GM23248 (cell line): Measurements from ENCODE around the gene LILRA6. TPM values are rescaled to one million over a fixed set of nuclear protein-coding genes. Genes with fewer than 3 reads are reported as not detected.

Experiments
- DNase-seq: peaks from one replicate; pipeline ENCODE4 v3.0.0-alpha.2; 2015
- H2AFZ ChIP-seq: fragments of 200-600 bp; sonication (generic); 2 replicates; pipeline ENCODE4 v1.6.1; 2016; ENCODE audit warnings: antibody characterized with exemption
- H3F3A ChIP-seq: fragments of 200-600 bp; sonication (generic); 2 replicates; pipeline ENCODE4 v1.6.1; 2016; ENCODE audit warnings: mild to moderate bottlenecking, antibody characterized with exemption, mixed run types; ENCODE audit not compliant: insufficient read depth
- H3K27ac ChIP-seq: fragments of 200-600 bp; sonication (generic); 2 replicates; pipeline ENCODE4 v1.5.1; 2016; ENCODE audit warnings: mild to moderate bottlenecking
- H3K27me3 ChIP-seq: fragments of 200-600 bp; sonication (generic); replicated peaks from 2 replicates; pipeline ENCODE4 v1.6.1; 2016; ENCODE audit warnings: mild to moderate bottlenecking; ENCODE audit not compliant: insufficient read depth
- H3K36me3 ChIP-seq: fragments of 200-600 bp; sonication (generic); 2 replicates; pipeline ENCODE4 v1.6.1; 2016; ENCODE audit warnings: low read depth, mild to moderate bottlenecking
- H3K4me1 ChIP-seq: fragments of 200-600 bp; sonication (generic); 2 replicates; pipeline ENCODE4 v1.6.1; 2016; ENCODE audit warnings: mild to moderate bottlenecking; ENCODE audit not compliant: insufficient read depth
- H3K4me2 ChIP-seq: fragments of 200-600 bp; sonication (generic); one replicate; pipeline ENCODE4 v1.6.1; 2016; ENCODE audit warnings: mild to moderate bottlenecking; ENCODE audit not compliant: unreplicated experiment
- H3K4me3 ChIP-seq: fragments of 200-600 bp; sonication (generic); 2 replicates; pipeline ENCODE4 v1.5.1; 2016; ENCODE audit warnings: mild to moderate bottlenecking
- H3K79me2 ChIP-seq: fragments of 200-600 bp; sonication (generic); 2 replicates; pipeline ENCODE4 v1.6.1; 2016; ENCODE audit warnings: mild to moderate bottlenecking; ENCODE audit not compliant: insufficient read depth
- H3K9ac ChIP-seq: fragments of 200-600 bp; sonication (generic); 2 replicates; pipeline ENCODE4 v1.6.1; 2016; ENCODE audit warnings: mild to moderate bottlenecking
- H3K9me2 ChIP-seq: fragments of 200-600 bp; sonication (generic); 2 replicates; pipeline ENCODE4 v1.6.1; 2016; ENCODE audit warnings: mixed run types, mild to moderate bottlenecking, moderate library complexity; ENCODE audit not compliant: insufficient read depth
- H3K9me3 ChIP-seq: fragments of 200-600 bp; sonication (generic); one replicate; pipeline ENCODE4 v1.6.1; 2017; ENCODE audit warnings: low read depth
- H4K20me1 ChIP-seq: fragments of 200-600 bp; sonication (generic); 2 replicates; pipeline ENCODE4 v1.6.0; 2016; ENCODE audit not compliant: insufficient read depth
- EZH2 ChIP-seq: fragments of 200-600 bp; sonication (generic); IDR thresholded peaks from 2 replicates; pipeline ENCODE4 v1.6.1; 2018; ENCODE audit warnings: antibody characterized with exemption, mild to moderate bottlenecking; ENCODE audit not compliant: insufficient read depth, poor library complexity, severe bottlenecking
- EZH2phosphoT487 ChIP-seq: fragments of 200-600 bp; sonication (generic); IDR thresholded peaks from 2 replicates; pipeline ENCODE4 v1.6.1; 2018; ENCODE audit warnings: antibody characterized with exemption, moderate library complexity, mild to moderate bottlenecking, low read depth; ENCODE audit not compliant: insufficient read depth
- WGBS, 2 experiments: methylation state at CpG; one replicate each; pipeline ENCODE4 v1.1.6; 2015 to 2017; ENCODE audit warnings: low lambda C conversion rate in 2 of 2, low coverage in 1 of 2; ENCODE audit errors: missing lambda C conversion rate in 2 of 2; 5-methylcytosine and 5-hydroxymethylcytosine counted together
- in situ Hi-C: fragments of 300-500 bp; cut with MboI; formaldehyde crosslinking; loops from 2 replicates; pipeline ENCODE4 v1.15.0; 2020
- polyA plus RNA-seq: library from polyadenylated mRNA; unstranded; fragments of >200 nt; fragmentation: Nextera tagmentation; extraction: Ambion mirVana; gene quantifications from 2 replicates; pipeline ENCODE4 v1.2.1, GENCODE V29; 2016
- total RNA-seq: library from RNA; depleted of rRNA; stranded (reverse); fragments of >200 nt; shearing (Covaris generic); gene quantifications from 2 replicates; pipeline ENCODE4 v1.2.3, GENCODE V29; 2014

Gene LILRA6
- total and polyA plus RNA-seq, 2 experiments from 2014 or later: not detected

- peak; percentile 54 for DNase-seq
- Histone ChIP-seq H3K4me2 (no peak overlapping the region), H3K27me3 (peaks cover 18% of the 10 kb centered on the region), H3K9me2 (no peaks in the 10 kb centered on the region), H3F3A (no peaks in the 10 kb centered on the region), H3K4me1 (no peaks in the 10 kb centered on the region), H3K36me3 (no peaks in the 10 kb centered on the region), H3K4me3 (no peak overlapping the region), H4K20me1 (no peaks in the 10 kb centered on the region), H3K9me3 (no peaks in the 10 kb centered on the region), H3K9ac (no peak overlapping the region), H2AFZ (no peak overlapping the region), H3K27ac (no peak overlapping the region), H3K79me2 (no peaks in the 10 kb centered on the region)
- 8 to 15% methylated on average over 6 of the region's 6 CpGs for WGBS, 2 experiments
- in situ Hi-C loops: no loop called here
- no peak for TF ChIP-seq EZH2phosphoT487
- TF ChIP-seq EZH2: no peak
Measured at GRCh38 chr19:54266133-54266532, 23.5 kb upstream of the LILRA6 start.

- Histone ChIP-seq H3K4me2 (no peak overlapping the region), H3F3A (no peaks in the 10 kb centered on the region), H3K27me3 (peaks cover 7% of the 10 kb centered on the region; the same call in 1 of the 2 replicates), H3K4me1 (no peaks in the 10 kb centered on the region), H3K4me3 (no peak overlapping the region), H3K79me2 (no peaks in the 10 kb centered on the region), H3K9me2 (no peaks in the 10 kb centered on the region), H3K36me3 (no peaks in the 10 kb centered on the region), H4K20me1 (no peaks in the 10 kb centered on the region), H3K9me3 (no peaks in the 10 kb centered on the region), H2AFZ (no peak overlapping the region), H3K9ac (no peak overlapping the region), H3K27ac (no peak overlapping the region)
- DNase-seq: no peak
- in situ Hi-C loops: no loop called here
- WGBS, 2 experiments: 40 to 48% methylated on average over 2 of the region's 2 CpGs
- no peak for TF ChIP-seq EZH2phosphoT487
- no peak for TF ChIP-seq EZH2
Measured at GRCh38 chr19:54262470-54262869, 19.9 kb upstream of the LILRA6 start.

GRCh38 chr19:54262066-54262465 lies 19.5 kb upstream of the LILRA6 start:
- DNase-seq: no peak
- Histone ChIP-seq H3K79me2 (no peaks in the 10 kb centered on the region), H3K4me2 (no peak overlapping the region), H2AFZ (no peak overlapping the region), H3K9me3 (no peaks in the 10 kb centered on the region), H3K36me3 (no peaks in the 10 kb centered on the region), H3F3A (no peaks in the 10 kb centered on the region), H3K27ac (no peak overlapping the region), H4K20me1 (no peaks in the 10 kb centered on the region), H3K4me1 (no peaks in the 10 kb centered on the region), H3K4me3 (no peak overlapping the region), H3K27me3 (peaks cover 11% of the 10 kb centered on the region; the same call in 1 of the 2 replicates), H3K9me2 (no peaks in the 10 kb centered on the region), H3K9ac (no peak overlapping the region)
- 63 to 70% methylated on average over 11 of the region's 11 CpGs for WGBS, 2 experiments
- in situ Hi-C loops: no loop called here
- TF ChIP-seq EZH2: no peak
- TF ChIP-seq EZH2phosphoT487: no peak

- Histone ChIP-seq H2AFZ (no peak within 1 kb of the TSS), H3K36me3 (no peaks in the 10 kb centered on the region), H4K20me1 (no peaks in the 10 kb centered on the region), H3K4me1 (no peaks in the 10 kb centered on the region), H3K9ac (no peak within 1 kb of the TSS), H3K4me3 (no peak within 1 kb of the TSS), H3F3A (no peaks in the 10 kb centered on the region), H3K9me3 (no peaks in the 10 kb centered on the region), H3K9me2 (no peaks in the 10 kb centered on the region), H3K79me2 (no peaks in the 10 kb centered on the region), H3K27ac (no peak within 1 kb of the TSS), H3K27me3 (peaks cover 32% of the 10 kb centered on the region), H3K4me2 (no peak within 1 kb of the TSS)
- TF ChIP-seq EZH2 (no peak), EZH2phosphoT487 (no peak)
- in situ Hi-C loops: no loop called here
- WGBS, 2 experiments: 36 to 45% methylated on average over 9 of the region's 9 CpGs
- DNase-seq: no peak
Measured at GRCh38 chr19:54257116-54257480, 14.5 kb upstream of the LILRA6 start, which contains the start of gene LILRB5. Gene LILRB5, minus strand, starts transcription at chr19:54257273. Its CDS starts 80 bp downstream, at chr19:54257193.
